Duodenal mucosa (tissue), 2 donors: ENCODE measurements around the gene NDUFB7.
"Not testable (repeated sequence)": the region's sequence is repeated elsewhere in the genome, so short reads cannot be mapped to it uniquely, and the experiment has no call there.

Experiments
- H3K27ac ChIP-seq: one replicate; pipeline ENCODE4 v1.7.0; 2013; ENCODE audit warnings: low read depth, low read length
- H3K27me3 ChIP-seq, 2 donors: one replicate each; pipeline ENCODE4 v1.7.0; 2013; ENCODE audit warnings: low read length in 2 of 2, control low read depth in 1 of 2; ENCODE audit not compliant: insufficient read depth in 2 of 2, control insufficient read depth in 1 of 2
- H3K36me3 ChIP-seq, 2 donors: one replicate each; pipeline ENCODE4 v1.7.0; 2013; ENCODE audit warnings: low read length in 2 of 2, control low read depth in 1 of 2; ENCODE audit not compliant: insufficient read depth in 2 of 2, control insufficient read depth in 1 of 2
- H3K4me1 ChIP-seq, 2 donors: one replicate each; pipeline ENCODE4 v1.7.0; 2013; ENCODE audit warnings: low read length in 2 of 2, control low read depth in 1 of 2; ENCODE audit not compliant: insufficient read depth in 2 of 2, control insufficient read depth in 1 of 2
- H3K4me3 ChIP-seq, 2 donors: one replicate each; pipeline ENCODE4 v1.7.0; 2013; ENCODE audit warnings: low read length in 2 of 2, low read depth in 1 of 2
- H3K9ac ChIP-seq, 2 donors: one replicate each; pipeline ENCODE4 v1.7.0; 2013; ENCODE audit warnings: low read length in 2 of 2, low read depth in 1 of 2
- H3K9me3 ChIP-seq, 2 donors: one replicate each; pipeline ENCODE4 v1.7.0; 2013; ENCODE audit warnings: low read length in 2 of 2, control low read depth in 1 of 2; ENCODE audit not compliant: control insufficient read depth in 1 of 2

NDUFB7 gene

DNA sequence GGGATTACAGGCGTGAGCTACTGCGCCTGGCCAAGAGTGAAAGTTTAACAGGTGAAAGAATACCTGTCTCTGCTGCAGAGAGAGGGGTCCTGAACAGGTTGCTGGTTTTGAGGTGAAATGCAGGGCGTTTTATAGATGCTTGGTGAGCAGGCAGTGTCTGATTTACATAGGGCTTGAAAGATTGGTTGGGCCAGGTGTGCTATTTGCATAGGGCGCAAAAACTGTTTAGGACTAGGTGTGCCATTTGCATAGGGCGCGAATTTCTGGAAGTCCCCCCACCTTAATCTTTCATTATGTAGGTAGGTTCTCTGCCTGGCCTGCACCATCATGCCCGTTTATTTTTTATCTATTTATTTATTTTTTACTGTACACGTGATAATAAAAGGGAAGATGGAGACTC lies 4.5 kb upstream of the NDUFB7 start:
- Histone ChIP-seq H3K4me3 (no peak overlapping the region), H3K27ac (no peak overlapping the region), H3K9ac (no peak overlapping the region), H3K9me3 (no peaks in the 10 kb centered on the region), H3K36me3 (no peaks in the 10 kb centered on the region), H3K4me1 (peaks cover 0 to 12% of the 10 kb centered on the region in 2 donors), H3K27me3 (no peaks in the 10 kb centered on the region)

- H3K4me1 ChIP-seq: peaks cover 8 to 20% of the 10 kb centered on the region in 2 donors
- H3K27me3 ChIP-seq: no peaks in the 10 kb centered on the region
- H3K4me3 ChIP-seq: no peak overlapping the region
- no peaks in the 10 kb centered on the region for H3K36me3 ChIP-seq
- no peaks in the 10 kb centered on the region for H3K9me3 ChIP-seq
- H3K27ac ChIP-seq: no peak overlapping the region
- H3K9ac ChIP-seq: no peak overlapping the region
Measured at GRCh38 chr19:14575428-14575980, 3.6 kb upstream of the NDUFB7 start.

GRCh38 chr19:14570864-14571527 lies 870 bp downstream of the NDUFB7 start:
- no peaks in the 10 kb centered on the region for H3K27me3 ChIP-seq
- peak overlapping the region; percentile 66 to 96 for H3K9ac ChIP-seq
- H3K27ac ChIP-seq: no peak overlapping the region
- H3K36me3 ChIP-seq: peaks cover 4 to 22% of the 10 kb centered on the region in 2 donors
- H3K4me1 ChIP-seq: peaks cover 13 to 26% of the 10 kb centered on the region in 2 donors
- H3K9me3 ChIP-seq: no peaks in the 10 kb centered on the region
- peak overlapping the region; percentile 92 to 99 for H3K4me3 ChIP-seq

GRCh38 chr19:14567079-14567478 lies 4.8 kb downstream of the NDUFB7 start:
- no peak overlapping the region for H3K9ac ChIP-seq
- no peaks in the 10 kb centered on the region for H3K27me3 ChIP-seq
- H3K4me1 ChIP-seq: peaks cover 13 to 16% of the 10 kb centered on the region in 2 donors
- no peak overlapping the region for H3K4me3 ChIP-seq
- H3K27ac ChIP-seq: no peak overlapping the region
- H3K9me3 ChIP-seq: no peaks in the 10 kb centered on the region
- H3K36me3 ChIP-seq: peaks cover 8 to 42% of the 10 kb centered on the region in 2 donors

GRCh38 chr19:14566712-14567077 lies 5.2 kb downstream of the NDUFB7 start:
- no peaks in the 10 kb centered on the region for H3K9me3 ChIP-seq
- no peak overlapping the region for H3K27ac ChIP-seq
- peaks cover 13 to 16% of the 10 kb centered on the region in 2 donors for H3K4me1 ChIP-seq
- H3K9ac ChIP-seq: no peak overlapping the region
- H3K4me3 ChIP-seq: no peak overlapping the region
- H3K27me3 ChIP-seq: no peaks in the 10 kb centered on the region
- H3K36me3 ChIP-seq: peaks cover 8 to 42% of the 10 kb centered on the region in 2 donors

DNA sequence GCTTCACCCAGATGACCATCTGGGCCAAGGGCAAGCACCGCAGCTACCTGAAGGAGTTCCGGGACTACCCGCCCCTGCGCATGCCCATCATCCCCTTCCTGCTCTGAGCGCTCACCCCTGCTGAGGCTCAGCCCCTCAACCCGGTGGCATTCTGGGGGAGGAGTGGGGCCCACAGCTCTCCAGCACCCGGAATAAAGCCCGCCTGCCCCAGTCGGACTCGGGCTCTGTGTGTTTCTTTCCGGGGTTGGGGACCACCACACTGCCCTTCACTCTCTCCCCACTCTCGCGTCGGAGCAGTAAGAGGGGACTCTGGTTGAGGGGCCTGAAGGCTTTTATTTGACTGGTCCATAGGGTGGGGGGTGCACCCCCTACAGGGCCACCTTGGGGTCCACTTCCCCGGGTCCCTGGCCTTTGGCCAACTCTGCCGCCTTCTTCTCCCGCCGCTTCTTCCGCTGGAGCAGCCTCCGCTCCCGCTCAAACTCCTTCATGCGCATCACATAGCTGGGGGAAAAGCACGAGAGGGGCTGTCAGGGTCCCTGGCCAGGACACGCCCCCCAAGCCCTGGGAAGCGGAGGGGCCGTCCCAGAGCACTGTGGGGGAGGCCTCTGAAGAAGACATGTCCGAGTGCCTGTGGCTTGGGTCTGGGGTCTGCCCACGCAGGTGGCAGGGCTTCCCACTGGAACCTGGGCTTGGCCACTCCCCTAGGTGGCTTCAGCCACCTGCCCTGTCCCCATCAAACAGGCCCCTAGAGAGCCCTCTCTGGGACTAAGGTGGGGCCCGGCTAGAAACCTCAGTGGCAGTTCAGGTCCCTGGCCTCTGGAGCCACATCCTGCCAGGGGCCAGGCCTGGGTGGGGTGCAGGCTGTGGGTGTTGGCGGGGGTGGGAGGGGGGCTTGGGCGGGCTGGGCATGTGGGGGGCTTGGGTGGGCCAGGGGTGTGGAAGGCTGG lies 5.8 kb downstream of the NDUFB7 start:
- no peak overlapping the region for H3K4me3 ChIP-seq
- H3K4me1 ChIP-seq: peaks cover 10 to 11% of the 10 kb centered on the region in 2 donors
- no peaks in the 10 kb centered on the region for H3K27me3 ChIP-seq
- H3K27ac ChIP-seq: no peak overlapping the region
- peaks cover 8 to 42% of the 10 kb centered on the region in 2 donors for H3K36me3 ChIP-seq
- no peaks in the 10 kb centered on the region for H3K9me3 ChIP-seq
- no peak overlapping the region for H3K9ac ChIP-seq

DNA sequence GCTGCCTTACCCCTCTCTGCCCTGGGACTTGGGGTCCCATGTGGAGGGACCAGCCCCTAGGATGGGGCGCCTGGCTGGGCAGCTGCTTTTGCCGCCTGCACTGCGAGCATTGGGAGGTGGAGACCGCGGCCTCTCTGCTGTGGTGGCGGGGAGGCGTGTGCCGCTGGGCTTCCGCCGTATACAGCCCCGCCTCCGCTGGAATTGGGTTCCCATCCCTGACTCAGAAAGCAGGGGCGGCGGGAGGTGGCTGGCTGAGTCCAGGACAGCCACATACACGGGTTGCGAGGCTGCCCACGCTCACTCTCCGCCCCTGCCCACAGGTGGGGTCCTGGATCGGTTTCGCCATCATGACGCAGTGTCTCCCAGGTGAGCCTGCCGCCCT lies 6.6 kb downstream of the NDUFB7 start:
- H3K4me3 ChIP-seq: no peak overlapping the region
- peaks cover 4% of the 10 kb centered on the region in 2 donors for H3K4me1 ChIP-seq
- H3K9ac ChIP-seq: no peak overlapping the region
- H3K27me3 ChIP-seq: no peaks in the 10 kb centered on the region
- H3K9me3 ChIP-seq: no peaks in the 10 kb centered on the region
- H3K27ac ChIP-seq: no peak overlapping the region
- H3K36me3 ChIP-seq: peaks cover 8 to 42% of the 10 kb centered on the region in 2 donors

DNA sequence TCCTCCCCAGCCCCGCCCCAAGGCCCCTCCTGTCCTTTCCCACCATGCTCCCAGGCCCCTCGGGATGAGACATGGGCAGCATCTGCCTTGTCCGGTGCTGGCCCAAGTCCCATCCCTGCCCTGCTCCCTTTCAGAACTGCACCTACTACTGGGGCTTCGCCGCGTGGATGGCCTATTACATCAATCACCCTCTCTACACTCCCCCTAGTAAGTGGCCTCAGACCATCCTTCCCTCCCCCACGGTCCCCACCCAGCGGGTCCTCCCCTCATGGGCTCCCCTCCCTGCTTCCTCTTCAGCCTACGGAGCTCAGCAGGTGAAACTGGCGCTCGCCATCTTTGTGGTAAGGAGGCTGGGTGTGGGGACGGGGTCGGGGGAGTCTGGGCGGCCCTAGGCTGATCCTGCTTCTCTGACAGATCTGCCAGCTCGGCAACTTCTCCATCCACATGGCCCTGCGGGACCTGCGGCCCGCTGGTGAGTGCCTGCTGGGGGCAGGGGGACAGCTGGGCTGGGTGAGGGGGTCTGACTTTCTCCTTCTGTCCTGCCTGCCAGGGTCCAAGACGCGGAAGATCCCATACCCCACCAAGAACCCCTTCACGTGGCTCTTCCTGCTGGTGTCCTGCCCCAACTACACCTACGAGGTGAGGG lies 7.1 kb downstream of the NDUFB7 start:
- H3K27me3 ChIP-seq, H3K4me3 ChIP-seq, H3K9ac ChIP-seq, H3K9me3 ChIP-seq, H3K27ac ChIP-seq, H3K4me1 ChIP-seq: not testable (repeated sequence)
- peaks cover 8 to 42% of the 10 kb centered on the region in 2 donors for H3K36me3 ChIP-seq

- no peak overlapping the region for H3K27ac ChIP-seq
- H3K9ac ChIP-seq: no peak overlapping the region
- H3K36me3 ChIP-seq: peaks cover 8 to 39% of the 10 kb centered on the region in 2 donors
- H3K27me3 ChIP-seq: no peaks in the 10 kb centered on the region
- no peaks in the 10 kb centered on the region for H3K9me3 ChIP-seq
- H3K4me3 ChIP-seq: no peak overlapping the region
- peaks cover 0 to 4% of the 10 kb centered on the region in 2 donors for H3K4me1 ChIP-seq
Measured at GRCh38 chr19:14563989-14564651, 7.7 kb downstream of the NDUFB7 start.
